HUDEP-2 (cell line): ENCODE data around the gene TOP1.

ENCODE experiments used
- DNase-seq, 76 experiments: peaks; one replicate each; lab custom pipeline; 2025; ENCODE audit not compliant: unreplicated experiment in 76 of 76; lab: John Stamatoyannopoulos, UW

The TOP1 gene

GRCh38 chr20:41032271-41032670 lies 3.6 kb downstream of the TOP1 start:
- DNase-seq, result peak in 5 of 76 experiments; percentile 12 to 38 (median 22)

- peak in 74 of 76 experiments; percentile 22 to 94 (median 81) for DNase-seq
These were observed 5.6 kb downstream of the TOP1 start for GRCh38 chr20:41034239-41034638.

GRCh38 chr20:41035207-41035606 lies 6.6 kb downstream of the TOP1 start:
- DNase-seq, result no peak

- DNase-seq, result no peak
These were observed 8.6 kb downstream of the TOP1 start for GRCh38 chr20:41037179-41037578.

- no peak for DNase-seq
These were observed 9.7 kb downstream of the TOP1 start for GRCh38 chr20:41038149-41038877.

GRCh38 chr20:41038878-41039404 lies 10.3 kb downstream of the TOP1 start:
- no peak for DNase-seq

GRCh38 chr20:41040855-41041254 lies 12.2 kb downstream of the TOP1 start:
- DNase-seq, result no peak

GRCh38 chr20:41041693-41042092 lies 13.1 kb downstream of the TOP1 start:
- DNase-seq, result no peak

GRCh38 chr20:41044409-41045062 lies 15.9 kb downstream of the TOP1 start:
- no peak for DNase-seq

GRCh38 chr20:41045671-41046070 lies 17.0 kb downstream of the TOP1 start:
- peak in 2 of 76 experiments; percentile 22 to 29 for DNase-seq

- peak in 5 of 76 experiments; percentile 12 to 28 (median 17) for DNase-seq
These were observed 18.1 kb downstream of the TOP1 start for GRCh38 chr20:41046716-41047115.

- no peak for DNase-seq
These were observed 18.8 kb downstream of the TOP1 start for GRCh38 chr20:41047279-41047974.

- peak in 3 of 76 experiments; percentile 10 to 29 (median 16) for DNase-seq
These were observed 19.3 kb downstream of the TOP1 start for GRCh38 chr20:41047975-41048305.

GRCh38 chr20:41048461-41049301 lies 20.1 kb downstream of the TOP1 start:
- no peak for DNase-seq

- DNase-seq, result no peak
These were observed 20.8 kb downstream of the TOP1 start for GRCh38 chr20:41049451-41049850.

GRCh38 chr20:41050361-41051008 lies 21.9 kb downstream of the TOP1 start:
- peak in 39 of 76 experiments; percentile 22 to 88 (median 66) for DNase-seq

GRCh38 chr20:41051009-41051825 lies 22.6 kb downstream of the TOP1 start:
- peak in 17 of 76 experiments; percentile 20 to 80 (median 57) for DNase-seq

- no peak for DNase-seq
These were observed 24.3 kb downstream of the TOP1 start for GRCh38 chr20:41052742-41053419.
